Spleen (tissue), 11 donors: Measurements from ENCODE around the gene ANXA4. TPM values are rescaled to one million over a fixed set of nuclear protein-coding genes. Genes with fewer than 3 reads are reported as not detected.

Source experiments
- DNase-seq: peaks from one replicate; pipeline ENCODE4 v3.0.0-alpha.2; 2020
- H3K27ac ChIP-seq, 8 donors: fragments of 200-600 bp; sonication (generic) in 7 of 8; 1 replicate in 4 of 8; 2 replicates in 4 of 8; pipeline versions ENCODE4 v1.5.0 to v1.8.0; 2016 to 2021; ENCODE audit warnings: inconsistent platforms in 4 of 8, mild to moderate bottlenecking in 4 of 8, moderate library complexity in 1 of 8
- H3K27me3 ChIP-seq, 7 donors: fragments of 200-600 bp; sonication (generic) in 6 of 7; replicated peaks in 1 of 7; 1 replicate in 4 of 7; 2 replicates in 3 of 7; pipeline versions ENCODE4 v1.5.0 to v1.8.0; 2016 to 2021; ENCODE audit warnings: inconsistent platforms in 3 of 7, mild to moderate bottlenecking in 1 of 7
- H3K36me3 ChIP-seq, 6 donors: fragments of 200-600 bp; sonication (generic) in 5 of 6; 1 replicate in 4 of 6; 2 replicates in 2 of 6; pipeline versions ENCODE4 v1.5.0 to v1.8.0; 2016 to 2021; ENCODE audit warnings: inconsistent platforms in 2 of 6
- H3K4me1 ChIP-seq, 6 donors: fragments of 200-600 bp; sonication (generic) in 5 of 6; 1 replicate in 3 of 6; 2 replicates in 3 of 6; pipeline versions ENCODE4 v1.5.0 to v1.8.0; 2016 to 2021; ENCODE audit warnings: inconsistent platforms in 3 of 6
- H3K4me3 ChIP-seq, 8 donors: fragments of 200-600 bp; sonication (generic) in 7 of 8; 1 replicate in 4 of 8; 2 replicates in 4 of 8; pipeline versions ENCODE4 v1.5.0 to v1.8.0; 2016 to 2021; ENCODE audit warnings: inconsistent platforms in 4 of 8, mild to moderate bottlenecking in 4 of 8, moderate library complexity in 2 of 8
- H3K9me3 ChIP-seq, 8 donors: fragments of 200-600 bp; sonication (generic) in 7 of 8; 1 replicate in 4 of 8; 2 replicates in 4 of 8; pipeline versions ENCODE4 v1.5.0 to v1.8.0; 2016 to 2021; ENCODE audit warnings: inconsistent platforms in 4 of 8
- POLR2A ChIP-seq, 3 donors: fragments of 450-650 bp; IDR thresholded peaks; one replicate each; pipeline ENCODE4 v1.5.1; 2017; ENCODE audit warnings: antibody characterized with exemption in 3 of 3, mild to moderate bottlenecking in 1 of 3
- POLR2AphosphoS5 ChIP-seq, 3 donors: sonication (generic); formaldehyde crosslinking; IDR thresholded peaks; one replicate each; pipeline ENCODE4 v1.5.1; 2017; ENCODE audit warnings: antibody characterized with exemption in 3 of 3
- WGBS, 5 donors: extraction: QIAGEN DNeasy Blood & Tissue Kit in 3 of 5; methylation state at CpG; one replicate each; pipeline versions ENCODE4 v1.1.5 to v1.1.7; 2013 to 2018; 5-methylcytosine and 5-hydroxymethylcytosine counted together
- intact Hi-C: fragments of 100-400 bp; cut with DNase I; formaldehyde crosslinking; loops from one replicate; pipeline ENCODE4 v1.15.0; 2023; ENCODE audit warnings: low total_unique reads
- polyA plus RNA-seq, 3 donors: library from polyadenylated mRNA; stranded (reverse); fragments of 200-250 nt; gene quantifications; one replicate each; pipeline ENCODE4 v1.2.1, GENCODE V29; 2013
- total RNA-seq, 7 donors: library from RNA; depleted of rRNA in 3 of 7; stranded (reverse); fragments of >200 nt in 3 of 7; fragmentation: NEBNext Ultra II Directional in 4 of 7; extraction: Animal tissue kit (Norgen Biotek cat#: 25700) in 4 of 7; gene quantifications; one replicate each; pipeline versions ENCODE4 v1.1.0 to v1.2.1, GENCODE V29; 2016 to 2021
- TF ChIP-seq, protein P1 (sequence below), 11 experiments: fragments of 200-600 bp in 7 of 11; fragments of 450-650 bp in 4 of 11; sonication (generic) in 4 of 11; IDR thresholded peaks in 8 of 11; conservative IDR thresholded peaks in 3 of 11; 1 replicate in 7 of 11; 2 replicates in 4 of 11; pipeline versions ENCODE4 v1.4.0 to v1.8.0; 2016 to 2021; ENCODE audit warnings: antibody characterized with exemption in 11 of 11, inconsistent platforms in 4 of 11, mild to moderate bottlenecking in 1 of 11
- donor health status: healthy with polysubstance abuse.
- donor health status: DM: no; HTN: no; CAD: no; lungs with moderate emphysema.
- donor health status: DM: no; HTN: no; CAD: no.
- donor health status: Bipolar disorder and iron deficiency.
- donor health status: healthy.
- donor health status: DM: no; HTN: no; CAD: no.
- donor health status: DM: yes; HTN: yes; CAD: no.

ANXA4 gene
- total and polyA plus RNA-seq, 10 donors, result 15.0 to 56.1 (median 29.2) TPM

DNA sequence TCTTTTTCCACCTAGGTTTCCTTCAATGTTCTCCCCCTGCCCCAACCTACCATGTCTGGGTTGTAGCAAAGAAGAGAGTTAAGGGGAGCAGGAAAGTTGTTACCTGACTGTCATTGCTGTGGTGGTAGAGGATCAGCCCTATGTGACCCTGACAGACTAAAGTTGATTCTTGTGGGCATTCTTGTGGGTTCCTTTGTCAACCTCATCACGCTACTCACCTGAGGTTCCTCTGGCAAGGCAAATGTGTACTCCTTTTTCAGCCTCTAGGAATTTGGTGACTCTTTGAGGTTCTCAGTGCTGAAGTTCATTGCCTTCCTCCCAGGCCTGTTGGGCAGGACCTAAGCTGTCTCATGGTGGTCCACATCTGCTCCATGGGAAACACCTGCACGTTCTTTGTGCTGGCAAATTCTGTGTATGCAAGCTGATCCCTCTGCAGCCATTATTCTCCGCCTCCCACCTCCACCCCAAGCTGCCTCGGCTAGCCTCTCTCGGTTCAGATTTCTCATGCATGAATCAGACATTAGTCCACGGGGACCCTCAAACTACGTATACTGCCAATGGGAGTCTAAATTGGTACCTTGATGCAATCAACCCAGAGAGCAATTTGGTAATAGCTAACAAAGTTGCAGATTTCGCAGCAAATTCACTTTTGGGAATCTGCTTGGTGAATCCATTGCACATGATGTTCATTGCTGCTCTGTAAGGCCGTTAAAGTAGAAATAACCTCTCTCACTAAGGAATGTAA is 86.0 kb downstream of the ANXA4 start:
- WGBS, 5 donors, result 88 to 93% (median 91%) methylated on average over 9 of the region's 9 CpGs
- H3K27ac ChIP-seq, result no peak overlapping the region
- no peak overlapping the region for H3K4me3 ChIP-seq
- no peaks in the 10 kb centered on the region for H3K27me3 ChIP-seq
- intact Hi-C loops, result no loop called here
- TF ChIP-seq POLR2A (IDR thresholded peaks at IDR 0.05) (no peak), POLR2AphosphoS5 (IDR thresholded peaks at IDR 0.05) (no peak)
- TF ChIP-seq, protein P1, sequence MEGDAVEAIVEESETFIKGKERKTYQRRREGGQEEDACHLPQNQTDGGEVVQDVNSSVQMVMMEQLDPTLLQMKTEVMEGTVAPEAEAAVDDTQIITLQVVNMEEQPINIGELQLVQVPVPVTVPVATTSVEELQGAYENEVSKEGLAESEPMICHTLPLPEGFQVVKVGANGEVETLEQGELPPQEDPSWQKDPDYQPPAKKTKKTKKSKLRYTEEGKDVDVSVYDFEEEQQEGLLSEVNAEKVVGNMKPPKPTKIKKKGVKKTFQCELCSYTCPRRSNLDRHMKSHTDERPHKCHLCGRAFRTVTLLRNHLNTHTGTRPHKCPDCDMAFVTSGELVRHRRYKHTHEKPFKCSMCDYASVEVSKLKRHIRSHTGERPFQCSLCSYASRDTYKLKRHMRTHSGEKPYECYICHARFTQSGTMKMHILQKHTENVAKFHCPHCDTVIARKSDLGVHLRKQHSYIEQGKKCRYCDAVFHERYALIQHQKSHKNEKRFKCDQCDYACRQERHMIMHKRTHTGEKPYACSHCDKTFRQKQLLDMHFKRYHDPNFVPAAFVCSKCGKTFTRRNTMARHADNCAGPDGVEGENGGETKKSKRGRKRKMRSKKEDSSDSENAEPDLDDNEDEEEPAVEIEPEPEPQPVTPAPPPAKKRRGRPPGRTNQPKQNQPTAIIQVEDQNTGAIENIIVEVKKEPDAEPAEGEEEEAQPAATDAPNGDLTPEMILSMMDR (IDR thresholded peaks at IDR 0.05 in 8 of 11, conservative IDR thresholded peaks at IDR 0.05 in 3 of 11), result no peak
- H3K9me3 ChIP-seq, result no peaks in the 10 kb centered on the region
- H3K36me3 ChIP-seq, result peaks cover 0 to 14% (median 0%) of the 10 kb centered on the region in 6 donors
- no peak for DNase-seq
- peaks cover 15 to 39% (median 35%) of the 10 kb centered on the region in 6 donors for H3K4me1 ChIP-seq

DNA sequence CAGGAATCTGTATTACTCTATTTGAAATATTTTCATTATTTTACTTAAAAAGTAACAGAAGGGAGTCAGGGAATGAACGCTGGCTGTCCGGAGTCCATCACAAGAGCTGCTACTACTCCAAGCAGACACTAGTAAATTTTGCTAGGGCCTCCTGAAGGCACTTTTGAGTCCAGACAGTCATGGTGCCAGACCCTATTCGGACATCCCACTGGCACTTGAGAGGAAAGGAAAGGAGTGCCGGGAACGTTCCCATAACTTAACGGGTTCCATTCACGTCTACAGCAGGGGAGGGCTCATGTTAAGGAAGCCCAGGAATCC is 87.0 kb downstream of the ANXA4 start:
- H3K4me3 ChIP-seq, result peak overlapping the region; percentile 65 to 99 (median 95)
- TF ChIP-seq POLR2A (IDR thresholded peaks at IDR 0.05) (no peak), POLR2AphosphoS5 (IDR thresholded peaks at IDR 0.05) (no peak)
- TF ChIP-seq, protein P1 (IDR thresholded peaks at IDR 0.05 in 8 of 11, conservative IDR thresholded peaks at IDR 0.05 in 3 of 11), result no peak
- intact Hi-C loops, result no loop called here
- H3K27ac ChIP-seq, result peak overlapping the region; percentile 81 to 99 (median 94)
- 4 to 11% (median 9%) methylated on average over 7 of the region's 7 CpGs for WGBS, 5 donors
- DNase-seq, result no peak
- no peaks in the 10 kb centered on the region for H3K27me3 ChIP-seq
- H3K36me3 ChIP-seq, result peaks cover 0 to 9% (median 0%) of the 10 kb centered on the region in 6 donors
- H3K9me3 ChIP-seq, result no peaks in the 10 kb centered on the region
- H3K4me1 ChIP-seq, result peaks cover 15 to 48% (median 40%) of the 10 kb centered on the region in 6 donors

DNA sequence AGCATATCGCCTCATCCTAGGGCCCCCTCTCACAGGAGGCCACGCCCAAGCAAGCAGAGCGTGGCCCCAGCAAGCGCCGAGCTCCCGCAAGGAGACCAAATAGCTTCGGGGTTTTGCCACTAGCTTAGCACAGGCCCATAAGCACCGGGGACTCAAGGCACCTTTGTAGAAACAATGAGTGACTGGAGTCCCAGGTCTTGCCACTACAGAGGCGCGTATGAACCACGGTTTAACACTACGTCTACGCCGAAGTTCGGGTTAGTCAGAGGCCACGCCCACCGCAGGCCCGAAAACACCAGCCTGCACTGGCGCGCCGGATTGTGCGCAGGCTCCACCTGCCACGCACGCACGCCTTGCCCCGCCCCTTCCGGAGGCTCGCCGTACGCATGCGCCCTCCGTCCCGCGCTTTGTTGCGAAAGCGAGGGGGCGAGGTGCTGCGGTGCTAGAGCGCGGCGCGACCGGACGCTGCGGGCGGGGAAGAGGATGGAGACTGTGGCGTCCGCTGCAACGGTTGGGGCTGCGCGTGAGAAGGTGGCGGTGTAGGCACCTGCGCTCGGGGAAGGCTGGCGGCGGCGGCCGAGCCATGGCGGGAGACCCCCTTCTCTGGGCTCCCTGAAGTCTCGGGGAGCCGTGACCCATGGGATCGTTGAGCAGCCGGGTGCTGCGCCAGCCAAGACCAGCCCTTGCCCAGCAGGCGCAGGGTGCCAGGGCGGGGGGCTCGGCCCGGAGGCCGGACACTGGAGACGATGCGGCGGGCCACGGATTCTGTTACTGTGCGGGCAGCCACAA is 87.5 kb downstream of the ANXA4 start, which contains the start of gene GMCL1:
Gene GMCL1 (plus strand): TSS at position 405 of the 789 bp plus-strand sequence. CDS start 233 bp downstream, at position 638.
- WGBS, 5 donors, result 0 to 1% (median 0%) methylated on average over 12 to 74 of the region's 74 CpGs
- H3K27ac ChIP-seq, result peak within 1 kb of the TSS; percentile 81 to 99 (median 94)
- intact Hi-C loops, result no loop called here

More for the DNA sequence above, 87.5 kb downstream of the ANXA4 start, which contains the start of gene GMCL1:
- Histone ChIP-seq H3K9me3 (no peaks in the 10 kb centered on the region), H3K4me1 (peaks cover 15 to 54% (median 43%) of the 10 kb centered on the region in 6 donors), H3K4me3 (peak within 1 kb of the TSS; percentile 65 to 99 (median 95)), H3K27me3 (no peaks in the 10 kb centered on the region), H3K36me3 (peaks cover 0 to 7% (median 0%) of the 10 kb centered on the region in 6 donors)
- TF ChIP-seq, protein P1 (IDR thresholded peaks at IDR 0.05 in 8 of 11, conservative IDR thresholded peaks at IDR 0.05 in 3 of 11), result peak in 6 of 11 experiments; percentile 19 to 45 (median 28)
- TF ChIP-seq POLR2AphosphoS5 (IDR thresholded peaks at IDR 0.05) (peak; percentile 97 to 99 (median 99)), POLR2A (IDR thresholded peaks at IDR 0.05) (peak; percentile 12 to 73 (median 58))
- DNase-seq, result peak; percentile 99
